Testis (tissue), 3 donors: ENCODE results near the gene C7orf25. TPM values are rescaled to one million over a fixed set of nuclear protein-coding genes. Genes with fewer than 3 reads are reported as not detected.

ENCODE experiments used
- DNase-seq: peaks from one replicate; pipeline ENCODE4 v3.0.0-alpha.2; 2019
- H3K27ac ChIP-seq, 2 donors: fragments of 200-600 bp; sonication (generic); one replicate each; pipeline ENCODE4 v1.5.1; 2019
- H3K27me3 ChIP-seq: fragments of 200-600 bp; sonication (generic); one replicate; pipeline ENCODE4 v1.5.1; 2019
- H3K36me3 ChIP-seq: fragments of 200-600 bp; sonication (generic); one replicate; pipeline ENCODE4 v1.5.1; 2017; ENCODE audit warnings: low read depth; ENCODE audit errors: missing control alignments
- H3K4me1 ChIP-seq: fragments of 200-600 bp; sonication (generic); one replicate; pipeline ENCODE4 v1.5.1; 2019
- H3K4me3 ChIP-seq, 2 donors: fragments of 200-600 bp; sonication (generic); one replicate each; pipeline ENCODE4 v1.5.1; 2017 to 2019
- H3K9me3 ChIP-seq: fragments of 200-600 bp; sonication (generic); one replicate; pipeline ENCODE4 v1.5.1; 2017
- CTCF ChIP-seq, 3 experiments: fragments of 450-650 bp in 2 of 3; fragments of 200-600 bp in 1 of 3; sonication (generic) in 1 of 3; IDR thresholded peaks; one replicate each; pipeline ENCODE4 v1.5.1; 2016 to 2019; ENCODE audit warnings: antibody characterized with exemption in 3 of 3, mild to moderate bottlenecking in 2 of 3, moderate library complexity in 1 of 3
- POLR2A ChIP-seq: fragments of 450-650 bp; IDR thresholded peaks from one replicate; pipeline ENCODE4 v1.6.1; 2017; ENCODE audit warnings: antibody characterized with exemption, mild to moderate bottlenecking, moderate library complexity
- WGBS, 2 donors: methylation state at CpG; one replicate each; pipeline ENCODE4 v1.1.5; 2018; 5-methylcytosine and 5-hydroxymethylcytosine counted together
- intact Hi-C: fragments of 100-400 bp; cut with DNase I; formaldehyde crosslinking; loops from one replicate; pipeline ENCODE4 v1.15.1; 2023; ENCODE audit warnings: low total_unique reads
- polyA plus RNA-seq: library from polyadenylated mRNA; stranded (reverse); fragments of 350-450 nt; fragmentation: Illumina TruSeq; extraction: RNeasy Lipid Tissue Mini Kit (QIAGEN cat#74804); gene quantifications from one replicate; pipeline ENCODE4 v1.2.3, GENCODE V29; 2014; ENCODE audit warnings: low read depth, low replicate concordance; ENCODE audit not compliant: insufficient read depth
- total RNA-seq, 2 donors: library from RNA; depleted of rRNA; stranded (reverse); fragments of >200 nt; gene quantifications; one replicate each; pipeline ENCODE4 v1.2.3, GENCODE V29; 2016

Gene C7orf25
- total and polyA plus RNA-seq, 3 donors from 2014 or later, result 4.7 to 23.5 (median 21.2) TPM

GRCh38 chr7:42906181-42906580, 5.7 kb downstream of the C7orf25 start:
- no peaks in the 10 kb centered on the region for H3K9me3 ChIP-seq
- H3K27me3 ChIP-seq, result no peaks in the 10 kb centered on the region
- H3K4me3 ChIP-seq, result no peak overlapping the region
- no peak for DNase-seq
- H3K36me3 ChIP-seq, result no peaks in the 10 kb centered on the region
- peaks cover 10% of the 10 kb centered on the region for H3K4me1 ChIP-seq
- no peak overlapping the region for H3K27ac ChIP-seq
- intact Hi-C loops, result no loop called here
- 82 to 100% methylated on average over 1 of the region's 1 CpG for WGBS, 2 donors
- TF ChIP-seq CTCF (IDR thresholded peaks at IDR 0.05) (no peak), POLR2A (no peak)

GRCh38 chr7:42902331-42902730, 9.5 kb downstream of the C7orf25 start:
- Histone ChIP-seq H3K27me3 (no peaks in the 10 kb centered on the region), H3K9me3 (no peaks in the 10 kb centered on the region), H3K4me1 (no peaks in the 10 kb centered on the region), H3K27ac (no peak overlapping the region), H3K36me3 (no peaks in the 10 kb centered on the region), H3K4me3 (no peak overlapping the region)
- WGBS, 2 donors, result 58 to 59% methylated on average over 3 of the region's 3 CpGs
- TF ChIP-seq CTCF (IDR thresholded peaks at IDR 0.05) (no peak), POLR2A (no peak)
- intact Hi-C loops, result no loop called here
- DNase-seq, result no peak

- no peak for DNase-seq
These were observed 11.0 kb downstream of the C7orf25 start for GRCh38 chr7:42900842-42901241.

DNA sequence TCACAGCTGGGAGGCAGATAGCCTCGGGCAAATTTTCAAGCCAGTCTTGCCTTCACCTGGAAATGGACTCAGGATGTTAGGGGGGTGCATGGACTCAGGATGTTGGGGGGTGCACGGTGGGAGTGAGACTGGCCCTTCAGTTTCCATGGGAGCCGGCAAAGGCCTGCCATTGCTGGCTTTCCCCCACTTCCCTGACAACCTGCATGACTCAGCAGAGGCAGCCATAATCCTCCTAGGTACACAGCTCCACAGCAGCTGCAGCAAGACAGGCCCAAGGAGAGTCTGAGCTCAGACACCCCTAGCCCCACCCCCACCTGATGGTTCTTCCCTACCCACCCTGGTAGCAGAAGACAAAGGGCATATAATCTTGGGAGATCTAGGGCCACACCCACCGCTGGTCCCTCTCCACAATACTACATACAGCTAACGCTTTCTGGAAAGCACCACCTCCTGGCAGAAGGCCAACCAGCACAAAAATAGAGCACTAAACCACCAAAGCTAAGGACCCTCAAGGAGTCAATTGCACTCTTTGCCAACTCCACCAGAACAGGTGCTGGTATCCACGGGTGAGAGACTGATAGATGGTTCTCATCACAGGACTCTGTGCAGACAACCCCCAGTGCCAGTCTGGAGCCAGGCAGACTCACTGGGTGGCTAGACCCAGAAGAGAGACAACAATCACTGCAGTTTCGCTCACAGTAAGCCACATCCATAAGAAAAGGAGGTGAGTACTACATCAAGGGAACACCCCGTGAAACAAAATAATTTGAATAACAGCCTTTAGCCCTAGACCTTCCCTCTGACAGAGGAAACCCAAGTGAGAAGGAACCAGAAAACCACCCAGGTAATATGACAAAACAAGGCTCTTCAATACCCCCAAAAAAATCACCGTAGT, 18.3 kb downstream of the C7orf25 start:
- 78 to 89% methylated on average over 7 to 9 of the region's 9 CpGs for WGBS, 2 donors
- Histone ChIP-seq H3K4me3 (no peak overlapping the region), H3K36me3 (no peaks in the 10 kb centered on the region), H3K4me1 (peaks cover 6% of the 10 kb centered on the region), H3K27ac (peak overlapping the region in 1 of 2 donors; percentile 5), H3K9me3 (no peaks in the 10 kb centered on the region), H3K27me3 (no peaks in the 10 kb centered on the region)
- TF ChIP-seq POLR2A (no peak), CTCF (IDR thresholded peaks at IDR 0.05) (no peak)
- DNase-seq, result no peak
- intact Hi-C loops, result no loop called here

More at GRCh38 chr7:42900842-42901241, 11.0 kb downstream of the C7orf25 start:
- H3K27ac ChIP-seq, result no peak overlapping the region
- no peaks in the 10 kb centered on the region for H3K36me3 ChIP-seq
- intact Hi-C loops, result no loop called here
- TF ChIP-seq CTCF (IDR thresholded peaks at IDR 0.05) (no peak), POLR2A (no peak)
- H3K4me1 ChIP-seq, result no peaks in the 10 kb centered on the region
- H3K27me3 ChIP-seq, result no peaks in the 10 kb centered on the region
- H3K4me3 ChIP-seq, result no peak overlapping the region
- H3K9me3 ChIP-seq, result no peaks in the 10 kb centered on the region
